H1 (cell line): ENCODE results near the gene SPG11. TPM values are rescaled to one million over a fixed set of nuclear protein-coding genes. Genes with fewer than 3 reads are reported as not detected.

Source experiments
- RNF2 ChIP-seq: fragments of 200-900, 300-1000 bp; sonication (generic); IDR thresholded peaks from 2 replicates; pipeline ENCODE4 v1.7.1; 2016; ENCODE audit warnings: borderline replicate concordance, low read depth, mild to moderate bottlenecking, antibody characterized with exemption, low read length; ENCODE audit not compliant: poor library complexity, severe bottlenecking; ENCODE audit errors: missing control alignments
- SIRT6 ChIP-seq: IDR thresholded peaks from one replicate; pipeline ENCODE4 v1.7.1; 2012; ENCODE audit warnings: low read length, inconsistent platforms
- polyA plus RNA-seq, 7 experiments: library from polyadenylated mRNA; depleted of rRNA in 3 of 7; stranded (reverse) in 5 of 7; unstranded in 2 of 7; fragments of >200 nt in 5 of 7; fragments of 200-250 nt in 2 of 7; gene quantifications; 1 replicate in 5 of 7; 2 replicates in 1 of 7; 4 replicates in 1 of 7; pipeline versions ENCODE4 v1.2.1 to v1.2.3, GENCODE V29; 2011 to 2013; ENCODE audit warnings: missing spikeins in 2 of 7, mixed read lengths in 2 of 7
- total RNA-seq: library from RNA; stranded (reverse); fragmentation: NEBNext Ultra II Directional; extraction: Animal tissue kit (Norgen Biotek cat#: 25700); gene quantifications from 2 replicates; pipeline ENCODE4 v1.2.1, GENCODE V29; 2021

Gene SPG11
- total and polyA plus RNA-seq, 2 of the 8 experiments (the other 6 are each of a cell fraction or from before 2014, with no cell fraction given), result 37.1 to 38.6 TPM

DNA sequence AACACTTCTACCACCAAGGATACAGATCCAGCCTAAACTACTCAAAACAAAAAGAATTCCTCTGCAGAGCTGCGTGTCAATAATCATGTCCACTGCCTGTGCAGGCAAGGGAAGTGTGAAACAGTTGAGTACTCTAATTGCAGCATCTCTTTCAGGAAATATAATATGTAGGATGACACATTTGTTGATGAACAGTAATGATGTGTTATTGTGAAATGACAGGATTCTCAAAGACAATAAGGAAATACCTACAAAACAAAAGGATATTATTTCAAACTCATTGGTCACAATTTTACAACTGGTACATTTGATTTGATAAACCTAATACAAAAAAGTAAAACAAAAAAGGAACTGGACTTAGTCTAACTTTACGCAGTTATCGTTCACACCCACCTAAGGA, 4.4 kb downstream of the SPG11 start (continued):
- TF ChIP-seq RNF2 (no peak), SIRT6 (no peak)
- TF ChIP-seq, all 59 proteins: peak for 0
